Liver (tissue), 9 donors: Measurements from ENCODE around the gene GSAP. TPM values are rescaled to one million over a fixed set of nuclear protein-coding genes. Genes with fewer than 3 reads are reported as not detected.

Experiments
- DNase-seq: peaks from one replicate; pipeline ENCODE4 v3.0.0-alpha.2; 2017; ENCODE audit warnings: low spot score
- H3K27ac ChIP-seq, 2 donors: one replicate each; pipeline ENCODE4 v1.7.0; 2013; ENCODE audit warnings: inconsistent platforms in 2 of 2, low read length in 2 of 2, control low read depth in 1 of 2, low read depth in 1 of 2, mild to moderate bottlenecking in 1 of 2
- H3K27me3 ChIP-seq, 4 donors: one replicate each; pipeline versions ENCODE4 v1.6.1 to v1.7.0; 2013; ENCODE audit warnings: low read length in 3 of 4, inconsistent platforms in 1 of 4, mild to moderate bottlenecking in 1 of 4, moderate library complexity in 1 of 4; ENCODE audit not compliant: control insufficient read depth in 4 of 4, insufficient read depth in 4 of 4
- H3K36me3 ChIP-seq, 4 donors: one replicate each; pipeline versions ENCODE4 v1.6.1 to v1.7.0; 2013; ENCODE audit warnings: low read length in 3 of 4, mild to moderate bottlenecking in 3 of 4, low read depth in 1 of 4, moderate library complexity in 1 of 4; ENCODE audit not compliant: control insufficient read depth in 4 of 4, insufficient read depth in 3 of 4
- H3K4me1 ChIP-seq, 4 donors: one replicate each; pipeline versions ENCODE4 v1.6.1 to v1.7.0; 2013; ENCODE audit warnings: low read length in 3 of 4, mild to moderate bottlenecking in 3 of 4, moderate library complexity in 1 of 4; ENCODE audit not compliant: control insufficient read depth in 4 of 4, insufficient read depth in 4 of 4
- H3K4me3 ChIP-seq, 3 donors: one replicate each; pipeline versions ENCODE4 v1.6.1 to v1.7.0; 2013; ENCODE audit warnings: low read length in 3 of 3, control low read depth in 1 of 3, low read depth in 1 of 3, mild to moderate bottlenecking in 1 of 3
- H3K9ac ChIP-seq, 2 donors: one replicate each; pipeline ENCODE4 v1.7.0; 2013; ENCODE audit warnings: low read length in 2 of 2, mild to moderate bottlenecking in 2 of 2, moderate library complexity in 2 of 2, control low read depth in 1 of 2, low read depth in 1 of 2
- H3K9me3 ChIP-seq, 4 donors: one replicate each; pipeline versions ENCODE4 v1.6.1 to v1.7.0; 2013; ENCODE audit warnings: low read length in 3 of 4; ENCODE audit not compliant: control insufficient read depth in 4 of 4
- ATF3 ChIP-seq: IDR thresholded peaks from 2 replicates; pipeline ENCODE4 v1.6.1; 2016; ENCODE audit warnings: antibody characterized with exemption
- FOXA1 ChIP-seq: IDR thresholded peaks from 2 replicates; pipeline ENCODE4 v1.6.1; 2016; ENCODE audit warnings: antibody characterized with exemption
- FOXA2 ChIP-seq: IDR thresholded peaks from 2 replicates; pipeline ENCODE4 v1.6.1; 2016; ENCODE audit warnings: antibody characterized with exemption
- HNF4A ChIP-seq, 2 donors: conservative IDR thresholded peaks; 2 replicates each; pipeline ENCODE4 v1.6.1; 2016; ENCODE audit warnings: antibody characterized with exemption in 2 of 2, mild to moderate bottlenecking in 2 of 2
- HNF4G ChIP-seq: IDR thresholded peaks from 2 replicates; pipeline ENCODE4 v1.6.1; 2016; ENCODE audit warnings: antibody characterized with exemption
- JUND ChIP-seq, 2 donors: IDR thresholded peaks; 2 replicates each; pipeline ENCODE4 v1.6.1; 2016; ENCODE audit warnings: antibody characterized with exemption in 2 of 2
- MAX ChIP-seq: IDR thresholded peaks from 2 replicates; pipeline ENCODE4 v1.6.1; 2016; ENCODE audit warnings: antibody characterized with exemption
- NR2F2 ChIP-seq: IDR thresholded peaks from 2 replicates; pipeline ENCODE4 v1.6.1; 2016; ENCODE audit warnings: antibody characterized with exemption
- RAD21 ChIP-seq, 2 donors: IDR thresholded peaks; 2 replicates each; pipeline ENCODE4 v1.6.1; 2016; ENCODE audit warnings: antibody characterized with exemption in 2 of 2, mild to moderate bottlenecking in 2 of 2
- REST ChIP-seq: IDR thresholded peaks from 2 replicates; pipeline ENCODE4 v1.6.1; 2016; ENCODE audit warnings: antibody characterized with exemption, mild to moderate bottlenecking
- TAF1 ChIP-seq: conservative IDR thresholded peaks from 2 replicates; pipeline ENCODE4 v1.6.1; 2016; ENCODE audit warnings: antibody characterized with exemption, mild to moderate bottlenecking
- YY1 ChIP-seq: IDR thresholded peaks from 2 replicates; pipeline ENCODE4 v1.6.1; 2016; ENCODE audit warnings: antibody characterized with exemption, mild to moderate bottlenecking
- ZBTB33 ChIP-seq: IDR thresholded peaks from 2 replicates; pipeline ENCODE4 v1.6.1; 2016; ENCODE audit warnings: antibody characterized with exemption
- WGBS: extraction: QIAGEN DNeasy Blood & Tissue Kit; methylation state at CpG from one replicate; pipeline ENCODE4 v1.1.7; 2013; 5-methylcytosine and 5-hydroxymethylcytosine counted together
- polyA plus RNA-seq, 2 donors: library from polyadenylated mRNA; stranded (reverse) in 1 of 2; unstranded in 1 of 2; fragments of 200-250 nt in 1 of 2; fragments of >200 nt in 1 of 2; fragmentation: Nextera tagmentation in 1 of 2; extraction: Ambion mirVana in 1 of 2; gene quantifications; one replicate each; pipeline versions ENCODE4 v1.2.1 to v1.2.3, GENCODE V29; 2013 to 2015
- total RNA-seq, 2 donors: library from RNA; depleted of rRNA; stranded (reverse); fragments of >200 nt; gene quantifications; one replicate each; pipeline ENCODE4 v1.2.3, GENCODE V29; 2014
- donor health status: healthy.
- donor health status: healthy.
- donor health status: healthy.
- donor health status: healthy.
- donor health status: healthy.

The GSAP gene
- total and polyA plus RNA-seq, 4 donors = 4.1 to 30.9 (median 17.7) TPM

GRCh38 chr7:77353911-77354310 is 62.2 kb downstream of the GSAP start (continued):
- no peak for TF ChIP-seq REST
- no peak for TF ChIP-seq ATF3

GRCh38 chr7:77353407-77353721 is 62.8 kb downstream of the GSAP start:
- Histone ChIP-seq H3K4me1 (no peaks in the 10 kb centered on the region), H3K9me3 (no peaks in the 10 kb centered on the region), H3K4me3 (no peak overlapping the region), H3K27me3 (no peaks in the 10 kb centered on the region), H3K9ac (no peak overlapping the region), H3K27ac (no peak overlapping the region), H3K36me3 (peaks cover 3 to 40% (median 28%) of the 10 kb centered on the region in 4 donors)
- DNase-seq = no peak
- 85% methylated on average over 1 of the region's 1 CpG for WGBS
- no peak for TF ChIP-seq YY1
- no peak for TF ChIP-seq FOXA1
- TF ChIP-seq FOXA2 = no peak
- no peak for TF ChIP-seq HNF4A (conservative IDR thresholded peaks at IDR 0.05)
- no peak for TF ChIP-seq ZBTB33
- no peak for TF ChIP-seq JUND (IDR thresholded peaks at IDR 0.05)

- 71% methylated on average over 4 of the region's 4 CpGs for WGBS
- Histone ChIP-seq H3K36me3 (peaks cover 3 to 40% (median 28%) of the 10 kb centered on the region in 4 donors), H3K9me3 (no peaks in the 10 kb centered on the region), H3K27ac (no peak overlapping the region), H3K4me3 (no peak overlapping the region), H3K9ac (no peak overlapping the region), H3K27me3 (no peaks in the 10 kb centered on the region), H3K4me1 (no peaks in the 10 kb centered on the region)
- TF ChIP-seq TAF1 (no peak), HNF4G (no peak), FOXA1 (no peak), JUND (IDR thresholded peaks at IDR 0.05) (no peak), RAD21 (IDR thresholded peaks at IDR 0.05) (no peak), MAX (no peak), ZBTB33 (no peak), NR2F2 (no peak)
- no peak for DNase-seq
Observed at GRCh38 chr7:77352665-77353406, 63.3 kb downstream of the GSAP start.
